Breast epithelium (tissue), 3 donors: Measurements from ENCODE around the gene KCNH2.

ENCODE experiments used
- POLR2AphosphoS5 ChIP-seq, 3 donors: sonication (generic); formaldehyde crosslinking; IDR thresholded peaks; one replicate each; pipeline ENCODE4 v1.6.1; 2017; ENCODE audit warnings: antibody characterized with exemption in 3 of 3
- TF ChIP-seq, protein P1 (sequence below), 3 donors: fragments of 450-650 bp; IDR thresholded peaks; one replicate each; pipeline ENCODE4 v1.5.1; 2016 to 2017; ENCODE audit warnings: antibody characterized with exemption in 3 of 3, mild to moderate bottlenecking in 3 of 3, moderate library complexity in 3 of 3

DNA sequence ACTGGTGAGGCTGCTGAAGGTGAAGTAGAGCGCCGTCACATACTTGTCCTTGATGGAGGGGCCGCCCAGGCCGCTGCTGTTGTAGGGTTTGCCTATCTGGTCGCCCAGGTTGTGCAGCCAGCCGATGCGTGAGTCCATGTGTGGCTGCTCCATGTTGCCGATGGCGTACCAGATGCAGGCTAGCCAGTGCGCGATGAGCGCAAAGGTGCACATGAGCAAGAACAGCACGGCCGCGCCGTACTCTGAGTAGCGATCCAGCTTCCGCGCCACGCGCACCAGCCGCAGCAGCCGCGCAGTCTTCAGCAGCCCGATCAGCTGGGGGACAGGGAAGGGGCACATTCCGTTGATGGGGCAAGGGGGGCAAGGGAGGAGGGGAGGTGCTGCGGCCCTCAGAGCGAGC lies 26.6 kb downstream of the KCNH2 start:
- TF ChIP-seq POLR2AphosphoS5 (IDR thresholded peaks at IDR 0.05), result no peak
- TF ChIP-seq, protein P1, sequence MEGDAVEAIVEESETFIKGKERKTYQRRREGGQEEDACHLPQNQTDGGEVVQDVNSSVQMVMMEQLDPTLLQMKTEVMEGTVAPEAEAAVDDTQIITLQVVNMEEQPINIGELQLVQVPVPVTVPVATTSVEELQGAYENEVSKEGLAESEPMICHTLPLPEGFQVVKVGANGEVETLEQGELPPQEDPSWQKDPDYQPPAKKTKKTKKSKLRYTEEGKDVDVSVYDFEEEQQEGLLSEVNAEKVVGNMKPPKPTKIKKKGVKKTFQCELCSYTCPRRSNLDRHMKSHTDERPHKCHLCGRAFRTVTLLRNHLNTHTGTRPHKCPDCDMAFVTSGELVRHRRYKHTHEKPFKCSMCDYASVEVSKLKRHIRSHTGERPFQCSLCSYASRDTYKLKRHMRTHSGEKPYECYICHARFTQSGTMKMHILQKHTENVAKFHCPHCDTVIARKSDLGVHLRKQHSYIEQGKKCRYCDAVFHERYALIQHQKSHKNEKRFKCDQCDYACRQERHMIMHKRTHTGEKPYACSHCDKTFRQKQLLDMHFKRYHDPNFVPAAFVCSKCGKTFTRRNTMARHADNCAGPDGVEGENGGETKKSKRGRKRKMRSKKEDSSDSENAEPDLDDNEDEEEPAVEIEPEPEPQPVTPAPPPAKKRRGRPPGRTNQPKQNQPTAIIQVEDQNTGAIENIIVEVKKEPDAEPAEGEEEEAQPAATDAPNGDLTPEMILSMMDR (IDR thresholded peaks at IDR 0.05), result no peak
